Activated CD4-positive, alpha-beta T cell treated with anti-CD3 and anti-CD28 coated beads, Interleukin-10, Interleukin-2, amounts not matched to agents 100 ng/mL and 50 ng/mL, durations not matched to agents 16 hours and 8 hours (primary cell): Measurements from ENCODE around the gene SLCO4C1.
"Not testable (repeated sequence)": the region's sequence is repeated elsewhere in the genome, so short reads cannot be mapped to it uniquely, and the experiment has no call there.

Experiments used
- DNase-seq: peaks from one replicate; pipeline ENCODE4 v3.0.0-alpha.2; 2020

Gene SLCO4C1

GRCh38 chr5:102296178-102296817, at the start of gene SLCO4C1:
Gene SLCO4C1, minus strand, starts transcription at chr5:102296284. Its CDS starts 22 bp downstream, at chr5:102296262.
- peak; percentile 88 for DNase-seq

GRCh38 chr5:102341681-102342288, 45.7 kb upstream of the SLCO4C1 start:
- no peak for DNase-seq

- no peak for DNase-seq
Observed at GRCh38 chr5:102324714-102325113, 28.6 kb upstream of the SLCO4C1 start.

- DNase-seq, result not testable (repeated sequence)
Observed at GRCh38 chr5:102318801-102319200, 22.7 kb upstream of the SLCO4C1 start.

GRCh38 chr5:102314328-102314727, 18.2 kb upstream of the SLCO4C1 start:
- no peak for DNase-seq

- no peak for DNase-seq
Observed at GRCh38 chr5:102313912-102314311, 17.8 kb upstream of the SLCO4C1 start.

- DNase-seq, result no peak
Observed at GRCh38 chr5:102312586-102313370, 16.7 kb upstream of the SLCO4C1 start.

GRCh38 chr5:102309586-102309985, 13.5 kb upstream of the SLCO4C1 start:
- no peak for DNase-seq

- DNase-seq, result no peak
Observed at GRCh38 chr5:102307232-102307631, 11.1 kb upstream of the SLCO4C1 start.

- DNase-seq, result no peak
Observed at GRCh38 chr5:102306121-102306520, 10.0 kb upstream of the SLCO4C1 start.

- DNase-seq, result no peak
Observed at GRCh38 chr5:102295534-102296177, 428 bp downstream of the SLCO4C1 start.

GRCh38 chr5:102294886-102295395, 1.1 kb downstream of the SLCO4C1 start:
- no peak for DNase-seq

GRCh38 chr5:102290004-102290403, 6.1 kb downstream of the SLCO4C1 start:
- no peak for DNase-seq

GRCh38 chr5:102289251-102289899, 6.7 kb downstream of the SLCO4C1 start:
- DNase-seq, result no peak

- no peak for DNase-seq
Observed at GRCh38 chr5:102288630-102289029, 7.5 kb downstream of the SLCO4C1 start.

- DNase-seq, result no peak
Observed at GRCh38 chr5:102286476-102286875, 9.6 kb downstream of the SLCO4C1 start.

GRCh38 chr5:102283102-102283797, 12.8 kb downstream of the SLCO4C1 start:
- DNase-seq, result no peak

- no peak for DNase-seq
Observed at GRCh38 chr5:102279711-102280110, 16.4 kb downstream of the SLCO4C1 start.

GRCh38 chr5:102278231-102278630, 17.9 kb downstream of the SLCO4C1 start:
- no peak for DNase-seq

GRCh38 chr5:102277144-102277543, 18.9 kb downstream of the SLCO4C1 start:
- no peak for DNase-seq

- no peak for DNase-seq
Observed at GRCh38 chr5:102271759-102272158, 24.3 kb downstream of the SLCO4C1 start.

- DNase-seq, result no peak
Observed at GRCh38 chr5:102270036-102270435, 26.0 kb downstream of the SLCO4C1 start.
